ENCODE results near the gene BCL11B.

GRCh38 chr14:99202516-99202915, 69.5 kb downstream of the BCL11B start:
- TF ChIP-seq CTCF (IDR thresholded peaks at IDR 0.05), result no peak
- TF ChIP-seq POLR2A (IDR thresholded peaks at IDR 0.05), result no peak

Measured in Peyer's patch (tissue), 4 donors.